ENCODE measurements around the gene DTX1. TPM values are rescaled to one million over a fixed set of nuclear protein-coding genes. Genes with fewer than 3 reads are reported as not detected.

The DTX1 gene
- total and polyA plus RNA-seq, 2 donors (not counting 3 experiments of a cell fraction or from before 2014, with no cell fraction given), result 0.06 to 0.22 TPM

DNA sequence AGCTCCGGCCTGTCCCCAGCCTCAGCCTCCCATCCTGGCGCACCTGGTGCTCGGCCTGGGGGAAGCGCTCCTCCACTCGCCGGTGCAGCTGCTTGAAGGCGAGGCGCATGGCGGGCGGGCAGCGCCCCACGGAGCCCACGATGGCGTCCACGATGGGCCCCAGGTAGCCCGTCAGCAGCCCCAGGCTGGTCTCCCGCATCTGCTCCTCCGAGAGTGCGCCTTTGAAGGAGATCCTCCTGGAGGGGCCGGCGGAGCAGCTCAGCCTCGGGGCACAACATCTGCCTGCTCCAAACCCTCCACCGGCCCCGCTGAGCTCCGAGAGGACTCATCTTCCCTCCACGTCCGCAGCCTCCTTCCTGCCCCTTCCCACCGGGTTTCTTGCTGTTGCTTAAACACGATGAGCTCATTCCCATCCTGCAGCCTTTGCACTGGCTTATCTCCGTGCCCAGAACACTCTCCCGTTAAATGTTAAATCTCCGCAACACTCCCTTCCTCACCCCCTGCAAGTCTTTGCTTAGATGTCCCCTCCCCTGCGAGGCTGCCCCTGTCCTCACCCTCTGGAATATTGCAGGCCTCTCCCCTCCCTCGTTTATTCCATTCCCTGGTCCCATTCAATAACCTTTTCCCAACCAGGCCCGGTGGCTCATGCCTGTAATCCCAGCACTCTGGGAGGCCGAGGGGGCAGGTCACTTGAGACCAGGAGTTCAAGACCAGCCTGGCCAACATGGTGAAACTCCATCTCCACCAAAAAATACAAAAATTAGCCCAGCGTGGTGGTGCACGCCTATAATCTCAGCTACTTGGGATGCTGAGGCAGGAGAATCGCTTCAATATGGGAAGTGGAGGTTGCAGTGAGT is 55.7 kb downstream of the DTX1 start:
- Histone ChIP-seq H3K4me3 (replicated peaks in 1 of 3; ENCODE audit: insufficient read depth in 1 of 3, low read depth in 1 of 3, low read length in 3 of 3) (no peak overlapping the region), H4K20me1 (replicated peaks; ENCODE audit: control insufficient read depth, extremely low read depth, insufficient read depth, low read length) (no peaks in the 10 kb centered on the region), H3K9me3 (replicated peaks; ENCODE audit: control insufficient read depth, insufficient read depth, low read length) (no peaks in the 10 kb centered on the region), H3K4me1 (ENCODE audit: control insufficient read depth, extremely low read depth, insufficient read depth, low read length) (no peaks in the 10 kb centered on the region), H3K36me3 (ENCODE audit: control insufficient read depth in 2 of 2, extremely low read depth in 1 of 2, insufficient read depth in 2 of 2, low read length in 2 of 2) (no peaks in the 10 kb centered on the region), H3K9ac (replicated peaks; ENCODE audit: extremely low read depth, insufficient read depth, low read length) (no peak overlapping the region), H3K4me2 (ENCODE audit: insufficient read depth, low read length) (no peak overlapping the region), H2AFZ (ENCODE audit: low read depth, low read length) (no peak overlapping the region), H3K27me3 (ENCODE audit: control insufficient read depth in 2 of 2, insufficient read depth in 2 of 2, low read length in 2 of 2) (peaks cover 0 to 1% of the 10 kb centered on the region in 2 experiments), H3K27ac (ENCODE audit: insufficient read depth, low read depth, low read length) (no peak overlapping the region), H3K9me1 (replicated peaks; ENCODE audit: control insufficient read depth, extremely low read depth, insufficient read depth, low read length) (no peaks in the 10 kb centered on the region), H3K79me2 (ENCODE audit: control insufficient read depth, insufficient read depth, low read length) (no peaks in the 10 kb centered on the region)
- CTCF ChIA-PET, result interaction anchor here (1.3 kb wide), 1 partner anchor 120 kb away, joined by 5 read pairs; no protein-coding TSS in a partner anchor
- POLR2A ChIA-PET, result no interaction called here
- intact Hi-C loops (cut with micrococcal nuclease) (no loop called here), dilution Hi-C loops (cut with MboI; ENCODE audit: extremely low pct_ligation_motif_present, low sequenced_read_pairs) (no loop called here)
- TF ChIP-seq CTCF (IDR thresholded peaks at IDR 0.05; ENCODE audit: extremely low read depth in 1 of 2, insufficient read depth in 1 of 2, low read depth in 1 of 2, low read length in 2 of 2) (no peak), POLR2AphosphoS5 (IDR thresholded peaks at IDR 0.05; ENCODE audit: insufficient read depth, low read depth, low read length) (no peak), GATA2 (IDR thresholded peaks at IDR 0.05; ENCODE audit: insufficient read depth, insufficient read length, low read depth, low read length) (no peak), EZH2 (IDR thresholded peaks at IDR 0.05; ENCODE audit: borderline replicate concordance, low read depth, low read length, severe bottlenecking) (no peak), FOS (IDR thresholded peaks at IDR 0.05; ENCODE audit: borderline replicate concordance, insufficient read depth, low read length) (no peak), POLR2A (IDR thresholded peaks at IDR 0.05; ENCODE audit: low read depth, low read length) (no peak), JUN (IDR thresholded peaks at IDR 0.05; ENCODE audit: borderline replicate concordance, insufficient read depth, insufficient read length, low read depth) (no peak), MYC (IDR thresholded peaks at IDR 0.05; ENCODE audit: low read depth, low read length) (no peak)
- TF ChIP-seq, protein P1, sequence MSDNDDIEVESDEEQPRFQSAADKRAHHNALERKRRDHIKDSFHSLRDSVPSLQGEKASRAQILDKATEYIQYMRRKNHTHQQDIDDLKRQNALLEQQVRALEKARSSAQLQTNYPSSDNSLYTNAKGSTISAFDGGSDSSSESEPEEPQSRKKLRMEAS (IDR thresholded peaks at IDR 0.05; ENCODE audit: insufficient read depth, insufficient read length), result no peak
- DNase-seq (ENCODE audit: low read depth, low spot score) (no peak), FAIRE-seq (no peak)
- BruUV-seq (replicated peaks), result no TSS peak
